HEK293 (cell line): Measurements from ENCODE around the gene VSIG8.

Source experiments
- CTCF ChIA-PET: fragments of 350-600 bp; formaldehyde crosslinking; extraction: SDS; loops from one replicate; lab custom pipeline; 2021; ENCODE audit warnings: antibody characterized with exemption; lab: Yijun Ruan, JAX
- POLR2A ChIA-PET: fragments of 300-600 bp; formaldehyde crosslinking; extraction: SDS; loops from one replicate; lab custom pipeline; 2020; ENCODE audit warnings: antibody characterized with exemption, inconsistent platforms; lab: Yijun Ruan, JAX
- H3K27ac ChIP-seq: fragments of 200-500 bp; sonication (Bioruptor generic); 2 replicates; pipeline ENCODE4 v1.5.1; 2014; ENCODE audit warnings: low read depth, low read length, control low read depth, inconsistent platforms; ENCODE audit errors: extremely low read depth
- H3K36me3 ChIP-seq, 2 experiments: fragments of 200-500 bp in 1 of 2; sonication (Bioruptor generic) in 1 of 2; 1 replicate in 1 of 2; 2 replicates in 1 of 2; pipeline ENCODE4 v1.5.1; 2014 to 2017; ENCODE audit warnings: inconsistent platforms in 2 of 2, low read length in 2 of 2; ENCODE audit not compliant: control insufficient read depth in 2 of 2, insufficient read depth in 1 of 2
- H3K4me1 ChIP-seq: fragments of 200-500 bp; sonication (Bioruptor generic); 2 replicates; pipeline ENCODE4 v1.5.1; 2014; ENCODE audit warnings: mild to moderate bottlenecking, low read length, inconsistent platforms; ENCODE audit not compliant: control insufficient read depth, insufficient read depth
- H3K4me3 ChIP-seq: 2 replicates; pipeline ENCODE4 v1.5.1; 2011; ENCODE audit warnings: low read depth, mild to moderate bottlenecking, control low read depth, low read length, moderate library complexity
- H3K9me3 ChIP-seq: fragments of 200-500 bp; sonication (Bioruptor generic); 2 replicates; pipeline ENCODE4 v1.5.1; 2014; ENCODE audit warnings: low read depth, low read length, inconsistent platforms; ENCODE audit not compliant: control insufficient read depth, insufficient read depth
- BCL11A ChIP-seq: fragments of 450-650 bp; formaldehyde crosslinking; IDR thresholded peaks from 2 replicates; pipeline ENCODE4 v1.5.1; 2016; ENCODE audit warnings: low read depth, missing biosample characterization, missing genetic modification characterization
- KLF1 ChIP-seq: fragments of 450-650 bp; formaldehyde crosslinking; IDR thresholded peaks from 2 replicates; pipeline ENCODE4 v1.5.1; 2016; ENCODE audit warnings: missing biosample characterization, missing genetic modification characterization
- KLF9 ChIP-seq: fragments of 450-650 bp; formaldehyde crosslinking; IDR thresholded peaks from 2 replicates; pipeline ENCODE4 v1.5.1; 2016; ENCODE audit warnings: missing biosample characterization, missing genetic modification characterization, low read depth
- MYNN ChIP-seq: fragments of 450-650 bp; formaldehyde crosslinking; IDR thresholded peaks from 2 replicates; pipeline ENCODE4 v1.5.1; 2016; ENCODE audit warnings: missing biosample characterization, missing genetic modification characterization, borderline replicate concordance
- OSR2 ChIP-seq: fragments of 450-650 bp; formaldehyde crosslinking; IDR thresholded peaks from 2 replicates; pipeline ENCODE4 v1.5.1; 2016; ENCODE audit warnings: missing biosample characterization, missing genetic modification characterization
- SP3 ChIP-seq: fragments of 450-650 bp; formaldehyde crosslinking; IDR thresholded peaks from 2 replicates; pipeline ENCODE4 v1.5.1; 2016; ENCODE audit warnings: missing biosample characterization, missing genetic modification characterization
- YY2 ChIP-seq: fragments of 450-650 bp; formaldehyde crosslinking; IDR thresholded peaks from 2 replicates; pipeline ENCODE4 v1.5.1; 2016; ENCODE audit warnings: missing biosample characterization, missing genetic modification characterization
- ZNF19 ChIP-seq: fragments of 450-650 bp; formaldehyde crosslinking; IDR thresholded peaks from 2 replicates; pipeline ENCODE4; 2016; ENCODE audit warnings: missing biosample characterization, missing genetic modification characterization, low read depth
- ZNF23 ChIP-seq: fragments of 450-650 bp; formaldehyde crosslinking; IDR thresholded peaks from 2 replicates; pipeline ENCODE4 v1.5.1; 2016; ENCODE audit warnings: missing biosample characterization, missing genetic modification characterization, borderline replicate concordance
- ZNF24 ChIP-seq: fragments of 450-650 bp; formaldehyde crosslinking; IDR thresholded peaks from 2 replicates; pipeline ENCODE4 v1.5.1; 2016; ENCODE audit warnings: missing biosample characterization, missing genetic modification characterization
- ZNF302 ChIP-seq: fragments of 450-650 bp; formaldehyde crosslinking; IDR thresholded peaks from 2 replicates; pipeline ENCODE4 v1.5.1; 2016; ENCODE audit warnings: missing biosample characterization, missing genetic modification characterization, low read depth
- ZNF311 ChIP-seq: fragments of 450-650 bp; formaldehyde crosslinking; IDR thresholded peaks from 2 replicates; pipeline ENCODE4 v1.5.1; 2017; ENCODE audit warnings: missing biosample characterization, missing genetic modification characterization, borderline replicate concordance
- ZNF324 ChIP-seq: fragments of 450-650 bp; formaldehyde crosslinking; IDR thresholded peaks from 2 replicates; pipeline ENCODE4 v1.5.1; 2016; ENCODE audit warnings: missing biosample characterization, missing genetic modification characterization
- ZNF335 ChIP-seq: fragments of 450-650 bp; formaldehyde crosslinking; conservative IDR thresholded peaks from 2 replicates; pipeline ENCODE4 v1.5.1; 2016; ENCODE audit warnings: missing biosample characterization, missing genetic modification characterization
- ZNF433 ChIP-seq: fragments of 450-650 bp; formaldehyde crosslinking; IDR thresholded peaks from 2 replicates; pipeline ENCODE4 v1.5.1; 2016; ENCODE audit warnings: missing biosample characterization, missing genetic modification characterization, low read depth
- ZNF48 ChIP-seq: fragments of 450-650 bp; formaldehyde crosslinking; IDR thresholded peaks from 2 replicates; pipeline ENCODE4 v1.5.1; 2016; ENCODE audit warnings: missing biosample characterization, missing genetic modification characterization
- ZNF530 ChIP-seq: fragments of 450-650 bp; formaldehyde crosslinking; IDR thresholded peaks from 2 replicates; pipeline ENCODE4 v1.5.1; 2016; ENCODE audit warnings: low read depth, missing biosample characterization, missing genetic modification characterization
- ZNF544 ChIP-seq: fragments of 450-650 bp; formaldehyde crosslinking; IDR thresholded peaks from 2 replicates; pipeline ENCODE4 v1.5.0; 2017; ENCODE audit warnings: missing biosample characterization, missing genetic modification characterization
- ZNF549 ChIP-seq: fragments of 450-650 bp; IDR thresholded peaks from 2 replicates; pipeline ENCODE4 v1.5.1; 2018; ENCODE audit warnings: missing biosample characterization, missing genetic modification characterization, mild to moderate bottlenecking, inconsistent platforms, moderate library complexity
- ZNF571 ChIP-seq: fragments of 450-650 bp; formaldehyde crosslinking; IDR thresholded peaks from 2 replicates; pipeline ENCODE4 v1.5.0; 2017; ENCODE audit warnings: missing biosample characterization, missing genetic modification characterization
- ZSCAN30 ChIP-seq: fragments of 450-650 bp; IDR thresholded peaks from 2 replicates; pipeline ENCODE4 v1.5.1; 2018; ENCODE audit warnings: missing biosample characterization, mild to moderate bottlenecking, missing genetic modification characterization, moderate library complexity
- TF ChIP-seq, protein P1 (sequence below): fragments of 450-650 bp; formaldehyde crosslinking; IDR thresholded peaks from 2 replicates; pipeline ENCODE4 v1.5.1; 2017; ENCODE audit warnings: missing biosample characterization, missing genetic modification characterization
- TF ChIP-seq, protein P2 (sequence below): fragments of 450-650 bp; formaldehyde crosslinking; conservative IDR thresholded peaks from 2 replicates; pipeline ENCODE4 v1.5.1; 2016; ENCODE audit warnings: low read depth, missing biosample characterization, missing genetic modification characterization
- TF ChIP-seq, protein P3 (sequence below): fragments of 450-650 bp; formaldehyde crosslinking; IDR thresholded peaks from 2 replicates; pipeline ENCODE4 v1.5.1; 2017; ENCODE audit warnings: missing biosample characterization, missing genetic modification characterization

Gene VSIG8

DNA sequence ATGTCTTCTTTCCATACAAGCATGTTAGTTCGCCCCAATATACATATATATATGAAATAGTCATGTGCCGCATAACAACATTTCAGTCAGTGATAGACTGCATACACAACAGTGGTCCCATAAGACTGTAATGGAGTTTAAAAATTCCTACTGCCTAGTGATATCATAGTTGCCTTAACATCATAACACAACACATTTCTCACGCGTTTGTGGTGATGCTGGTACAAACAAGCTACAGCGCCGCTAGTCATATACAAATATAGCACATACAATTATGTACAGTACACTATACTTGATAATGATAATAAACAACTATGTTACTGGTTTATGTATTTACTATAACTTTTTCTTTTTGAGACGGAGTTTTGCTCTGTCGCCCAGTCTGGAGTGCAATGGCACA lies 46.5 kb downstream of the VSIG8 start:
- TF ChIP-seq ZNF335 (no peak), KLF1 (no peak), ZNF311 (tag by site-specific recombination) (no peak), ZNF549 (tag by site-specific recombination) (no peak), ZNF24 (tag by site-specific recombination) (no peak), ZNF324 (no peak), OSR2 (tag by site-specific recombination) (no peak), BCL11A (tag by site-specific recombination) (no peak)
- TF ChIP-seq, protein P1, sequence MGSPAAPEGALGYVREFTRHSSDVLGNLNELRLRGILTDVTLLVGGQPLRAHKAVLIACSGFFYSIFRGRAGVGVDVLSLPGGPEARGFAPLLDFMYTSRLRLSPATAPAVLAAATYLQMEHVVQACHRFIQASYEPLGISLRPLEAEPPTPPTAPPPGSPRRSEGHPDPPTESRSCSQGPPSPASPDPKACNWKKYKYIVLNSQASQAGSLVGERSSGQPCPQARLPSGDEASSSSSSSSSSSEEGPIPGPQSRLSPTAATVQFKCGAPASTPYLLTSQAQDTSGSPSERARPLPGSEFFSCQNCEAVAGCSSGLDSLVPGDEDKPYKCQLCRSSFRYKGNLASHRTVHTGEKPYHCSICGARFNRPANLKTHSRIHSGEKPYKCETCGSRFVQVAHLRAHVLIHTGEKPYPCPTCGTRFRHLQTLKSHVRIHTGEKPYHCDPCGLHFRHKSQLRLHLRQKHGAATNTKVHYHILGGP = no peak
- TF ChIP-seq, protein P2, sequence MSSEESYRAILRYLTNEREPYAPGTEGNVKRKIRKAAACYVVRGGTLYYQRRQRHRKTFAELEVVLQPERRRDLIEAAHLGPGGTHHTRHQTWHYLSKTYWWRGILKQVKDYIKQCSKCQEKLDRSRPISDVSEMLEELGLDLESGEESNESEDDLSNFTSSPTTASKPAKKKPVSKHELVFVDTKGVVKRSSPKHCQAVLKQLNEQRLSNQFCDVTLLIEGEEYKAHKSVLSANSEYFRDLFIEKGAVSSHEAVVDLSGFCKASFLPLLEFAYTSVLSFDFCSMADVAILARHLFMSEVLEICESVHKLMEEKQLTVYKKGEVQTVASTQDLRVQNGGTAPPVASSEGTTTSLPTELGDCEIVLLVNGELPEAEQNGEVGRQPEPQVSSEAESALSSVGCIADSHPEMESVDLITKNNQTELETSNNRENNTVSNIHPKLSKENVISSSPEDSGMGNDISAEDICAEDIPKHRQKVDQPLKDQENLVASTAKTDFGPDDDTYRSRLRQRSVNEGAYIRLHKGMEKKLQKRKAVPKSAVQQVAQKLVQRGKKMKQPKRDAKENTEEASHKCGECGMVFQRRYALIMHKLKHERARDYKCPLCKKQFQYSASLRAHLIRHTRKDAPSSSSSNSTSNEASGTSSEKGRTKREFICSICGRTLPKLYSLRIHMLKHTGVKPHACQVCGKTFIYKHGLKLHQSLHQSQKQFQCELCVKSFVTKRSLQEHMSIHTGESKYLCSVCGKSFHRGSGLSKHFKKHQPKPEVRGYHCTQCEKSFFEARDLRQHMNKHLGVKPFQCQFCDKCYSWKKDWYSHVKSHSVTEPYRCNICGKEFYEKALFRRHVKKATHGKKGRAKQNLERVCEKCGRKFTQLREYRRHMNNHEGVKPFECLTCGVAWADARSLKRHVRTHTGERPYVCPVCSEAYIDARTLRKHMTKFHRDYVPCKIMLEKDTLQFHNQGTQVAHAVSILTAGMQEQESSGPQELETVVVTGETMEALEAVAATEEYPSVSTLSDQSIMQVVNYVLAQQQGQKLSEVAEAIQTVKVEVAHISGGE = no peak
- TF ChIP-seq, all 188 proteins: peak for 0
- CTCF ChIA-PET = interaction anchor here (1.4 to 1.7 kb wide), 2 partner anchors 12 to 17 kb away, joined by 3 to 7 read pairs; no protein-coding TSS in a partner anchor
- H3K4me3 ChIP-seq = no peak overlapping the region
- H3K4me1 ChIP-seq = no peaks in the 10 kb centered on the region
- no peaks in the 10 kb centered on the region for H3K9me3 ChIP-seq
- H3K27ac ChIP-seq = no peak overlapping the region
- no peaks in the 10 kb centered on the region for H3K36me3 ChIP-seq
- POLR2A ChIA-PET = no interaction called here

DNA sequence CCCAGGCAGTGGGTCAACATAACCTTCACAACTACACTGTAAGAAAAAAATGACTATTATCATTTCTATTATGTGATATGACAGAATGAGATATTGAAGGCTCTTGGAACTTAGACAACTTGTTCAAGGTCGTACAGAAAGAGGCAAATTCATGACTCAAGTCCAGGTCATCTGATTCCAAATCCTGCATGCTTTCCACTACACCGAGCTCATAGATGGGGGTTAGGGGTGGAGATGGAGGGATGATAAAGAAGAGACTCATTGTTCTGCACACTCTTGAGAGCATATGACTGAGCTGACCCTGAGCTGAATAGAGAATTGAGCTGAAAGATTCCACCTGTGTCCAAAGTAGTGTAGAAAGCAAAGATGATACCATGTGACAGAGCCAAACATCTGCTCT lies 57.5 kb downstream of the VSIG8 start:
- CTCF ChIA-PET = interaction anchor here (0.5 to 18.7 kb wide), 6 partner anchors 17 to 203 kb away, joined by 3 to 415 read pairs (median 6); no protein-coding TSS in a partner anchor
- no peaks in the 10 kb centered on the region for H3K36me3 ChIP-seq
- no peak for TF ChIP-seq YY2 (tag by site-specific recombination)
- TF ChIP-seq, protein P3, sequence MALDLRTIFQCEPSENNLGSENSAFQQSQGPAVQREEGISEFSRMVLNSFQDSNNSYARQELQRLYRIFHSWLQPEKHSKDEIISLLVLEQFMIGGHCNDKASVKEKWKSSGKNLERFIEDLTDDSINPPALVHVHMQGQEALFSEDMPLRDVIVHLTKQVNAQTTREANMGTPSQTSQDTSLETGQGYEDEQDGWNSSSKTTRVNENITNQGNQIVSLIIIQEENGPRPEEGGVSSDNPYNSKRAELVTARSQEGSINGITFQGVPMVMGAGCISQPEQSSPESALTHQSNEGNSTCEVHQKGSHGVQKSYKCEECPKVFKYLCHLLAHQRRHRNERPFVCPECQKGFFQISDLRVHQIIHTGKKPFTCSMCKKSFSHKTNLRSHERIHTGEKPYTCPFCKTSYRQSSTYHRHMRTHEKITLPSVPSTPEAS (tag by site-specific recombination) = no peak
- TF ChIP-seq ZNF544 (tag by site-specific recombination) = no peak
- no peak for TF ChIP-seq ZSCAN30 (tag by site-specific recombination)
- TF ChIP-seq ZNF302 (tag by site-specific recombination) = no peak
- TF ChIP-seq KLF9 (tag by site-specific recombination) = no peak
- no peak for TF ChIP-seq MYNN
- TF ChIP-seq ZNF433 (tag by site-specific recombination) = no peak
- no peak for TF ChIP-seq SP3 (tag by site-specific recombination)
- no peak for TF ChIP-seq ZNF48 (tag by site-specific recombination)
- TF ChIP-seq ZNF530 = no peak
- no peak for TF ChIP-seq ZNF23
- no peak for TF ChIP-seq KLF1
- no peak for TF ChIP-seq ZNF571 (tag by site-specific recombination)
- TF ChIP-seq ZNF19 = no peak
- H3K27ac ChIP-seq = no peak overlapping the region
- POLR2A ChIA-PET = interaction anchor here (0.8 to 1.0 kb wide), 2 partner anchors 8 to 120 kb away, joined by 3 read pairs; partner anchors contain the start of gene TAGLN2
- H3K9me3 ChIP-seq = no peaks in the 10 kb centered on the region
- no peaks in the 10 kb centered on the region for H3K4me1 ChIP-seq
- no peak overlapping the region for H3K4me3 ChIP-seq
